H9 (cell line): ENCODE results near the gene ZNF101. TPM values are rescaled to one million over a fixed set of nuclear protein-coding genes. Genes with fewer than 3 reads are reported as not detected.

ENCODE experiments used
- DNase-seq: peaks from one replicate; pipeline ENCODE4 v3.0.0-alpha.2; 2017
- H2AFZ ChIP-seq: one replicate; pipeline ENCODE4 v1.6.1; 2013; ENCODE audit warnings: mild to moderate bottlenecking, low read length, control low read depth, moderate library complexity
- H2AK5ac ChIP-seq: 2 replicates; pipeline ENCODE4 v1.6.1; 2013; ENCODE audit warnings: low read length, control low read depth, mixed read lengths; ENCODE audit not compliant: insufficient read length
- H2BK120ac ChIP-seq: one replicate; pipeline ENCODE4 v1.6.1; 2013; ENCODE audit warnings: low read depth, mild to moderate bottlenecking, low read length, control low read depth, inconsistent platforms; ENCODE audit not compliant: poor library complexity, severe bottlenecking
- H2BK12ac ChIP-seq: 2 replicates; pipeline ENCODE4 v1.6.1; 2013; ENCODE audit warnings: low read length, control low read depth, mixed read lengths, low read depth; ENCODE audit not compliant: insufficient read length
- H2BK15ac ChIP-seq: 2 replicates; pipeline ENCODE4 v1.6.1; 2013; ENCODE audit warnings: low read depth, low read length, control low read depth
- H2BK20ac ChIP-seq: one replicate; pipeline ENCODE4 v1.6.1; 2013; ENCODE audit warnings: low read depth, mild to moderate bottlenecking, low read length, control low read depth, inconsistent platforms; ENCODE audit not compliant: poor library complexity, severe bottlenecking
- H2BK5ac ChIP-seq: 2 replicates; pipeline ENCODE4 v1.6.1; 2013; ENCODE audit warnings: low read length, control low read depth, mixed read lengths; ENCODE audit not compliant: insufficient read length
- H3K14ac ChIP-seq: 2 replicates; pipeline ENCODE4 v1.6.1; 2013; ENCODE audit warnings: low read length, control low read depth; ENCODE audit not compliant: insufficient read depth
- H3K18ac ChIP-seq: 2 replicates; pipeline ENCODE4 v1.6.1; 2013; ENCODE audit warnings: low read depth, mild to moderate bottlenecking, mixed read lengths, low read length, control low read depth; ENCODE audit not compliant: insufficient read length
- H3K23ac ChIP-seq: 2 replicates; pipeline ENCODE4 v1.6.1; 2013; ENCODE audit warnings: low read length, control low read depth, mixed read lengths, low read depth; ENCODE audit not compliant: insufficient read length
- H3K23me2 ChIP-seq: 2 replicates; pipeline ENCODE4 v1.6.1; 2013; ENCODE audit warnings: low read depth, mild to moderate bottlenecking, mixed read lengths, low read length, control low read depth; ENCODE audit not compliant: insufficient read length, poor library complexity, severe bottlenecking
- H3K27ac ChIP-seq: 2 replicates; pipeline ENCODE4 v1.5.1; 2013; ENCODE audit warnings: low read length, control low read depth, mixed read lengths, low read depth; ENCODE audit not compliant: insufficient read length
- H3K27me3 ChIP-seq: 2 replicates; pipeline ENCODE4 v1.6.1; 2013; ENCODE audit warnings: low read length, control low read depth, inconsistent platforms; ENCODE audit not compliant: insufficient read depth
- H3K4ac ChIP-seq: 2 replicates; pipeline ENCODE4 v1.6.1; 2013; ENCODE audit warnings: low read depth, mild to moderate bottlenecking, control low read depth, inconsistent platforms, low read length, moderate library complexity
- H3K4me1 ChIP-seq: 2 replicates; pipeline ENCODE4 v1.6.1; 2013; ENCODE audit warnings: low read length, control low read depth, inconsistent platforms; ENCODE audit not compliant: insufficient read depth
- H3K4me2 ChIP-seq: 2 replicates; pipeline ENCODE4 v1.6.1; 2013; ENCODE audit warnings: low read length, control low read depth, mixed read lengths; ENCODE audit not compliant: insufficient read length, insufficient read depth
- H3K56ac ChIP-seq: 2 replicates; pipeline ENCODE4 v1.6.1; 2013; ENCODE audit warnings: low read depth, mild to moderate bottlenecking, mixed read lengths, low read length, control low read depth; ENCODE audit not compliant: insufficient read length
- H3K79me1 ChIP-seq: 2 replicates; pipeline ENCODE4 v1.6.1; 2013; ENCODE audit warnings: low read depth, mild to moderate bottlenecking, moderate library complexity, low read length, control low read depth, inconsistent platforms; ENCODE audit not compliant: insufficient read depth, poor library complexity, severe bottlenecking
- H3K79me2 ChIP-seq: 2 replicates; pipeline ENCODE4 v1.6.1; 2013; ENCODE audit warnings: low read length, control low read depth, inconsistent platforms; ENCODE audit not compliant: insufficient read depth
- H3K9ac ChIP-seq: 2 replicates; pipeline ENCODE4 v1.6.1; 2013; ENCODE audit warnings: low read length, control low read depth, mixed read lengths; ENCODE audit not compliant: insufficient read length; ENCODE audit errors: extremely low read depth
- H3K9me3 ChIP-seq: one replicate; pipeline ENCODE4 v1.6.1; 2013; ENCODE audit warnings: low read depth, low read length, inconsistent platforms; ENCODE audit not compliant: control insufficient read depth
- H3T11ph ChIP-seq: one replicate; pipeline ENCODE4 v1.6.1; 2013; ENCODE audit warnings: mild to moderate bottlenecking, low read length, control low read depth, inconsistent platforms
- H4K20me1 ChIP-seq: one replicate; pipeline ENCODE4 v1.6.1; 2013; ENCODE audit not compliant: control insufficient read depth, insufficient read length, insufficient read depth
- H4K5ac ChIP-seq: 2 replicates; pipeline ENCODE4 v1.6.1; 2013; ENCODE audit warnings: low read depth, mild to moderate bottlenecking, mixed read lengths, low read length, control low read depth; ENCODE audit not compliant: insufficient read length
- H4K8ac ChIP-seq: replicated peaks from 2 replicates; pipeline ENCODE4 v1.6.1; 2013; ENCODE audit warnings: low read length, control low read depth, mixed read lengths, low read depth; ENCODE audit not compliant: insufficient read length
- H4K91ac ChIP-seq: 2 replicates; pipeline ENCODE4 v1.6.1; 2013; ENCODE audit warnings: low read depth, mild to moderate bottlenecking, moderate library complexity, mixed read lengths, low read length, control low read depth; ENCODE audit not compliant: insufficient read length
- H3K27ac Mint-ChIP-seq, 3 experiments: 2 replicates in 2 of 3; 3 replicates in 1 of 3; pipeline ENCODE4 v1.8.0; 2020 to 2021; ENCODE audit warnings: mixed read lengths in 3 of 3, mild to moderate bottlenecking in 1 of 3, moderate library complexity in 1 of 3
- H3K27me3 Mint-ChIP-seq: 2 replicates; pipeline ENCODE4 v1.8.0; 2021; ENCODE audit warnings: low read depth, mild to moderate bottlenecking, moderate library complexity, mixed read lengths
- H3K36me3 Mint-ChIP-seq, 3 experiments: 2 replicates in 2 of 3; 3 replicates in 1 of 3; pipeline ENCODE4 v1.8.0; 2020 to 2021; ENCODE audit warnings: low read depth in 3 of 3, mixed read lengths in 3 of 3; ENCODE audit not compliant: insufficient read depth in 1 of 3
- H3K4me1 Mint-ChIP-seq, 2 experiments: 2 replicates each; pipeline ENCODE4 v1.8.0; 2020; ENCODE audit warnings: mixed read lengths in 2 of 2
- H3K4me3 Mint-ChIP-seq, 2 experiments: 2 replicates in 1 of 2; 3 replicates in 1 of 2; pipeline ENCODE4 v1.8.0; 2020 to 2021; ENCODE audit warnings: mild to moderate bottlenecking in 2 of 2, mixed read lengths in 2 of 2, moderate library complexity in 1 of 2
- H3K9me3 Mint-ChIP-seq, 2 experiments: 2 replicates in 1 of 2; 3 replicates in 1 of 2; pipeline ENCODE4 v1.8.0; 2020; ENCODE audit warnings: mild to moderate bottlenecking in 2 of 2, mixed read lengths in 2 of 2, moderate library complexity in 1 of 2
- CTCF ChIP-seq: fragments of 200-600 bp; sonication (generic); conservative IDR thresholded peaks from 3 replicates; pipeline ENCODE4 v1.8.0; 2021; ENCODE audit warnings: antibody characterized with exemption, mild to moderate bottlenecking
- WGBS: extraction: QIAGEN DNeasy Blood & Tissue Kit; methylation state at CpG from one replicate; pipeline ENCODE4 v1.1.7; 2013; ENCODE audit warnings: missing lambda C conversion rate, low lambda C conversion rate, mixed read lengths; ENCODE audit not compliant: insufficient read length; ENCODE audit errors: extremely low coverage; 5-methylcytosine and 5-hydroxymethylcytosine counted together
- total RNA-seq: library from RNA; stranded (reverse); gene quantifications from 2 replicates; pipeline ENCODE4 v1.2.1, GENCODE V29; 2021

The ZNF101 gene
- total RNA-seq, 1 experiment from 2014 or later: 46.9 TPM

- Histone ChIP-seq H3K14ac (no peak overlapping the region), H3K9me3 (no peaks in the 10 kb centered on the region), H3K23me2 (peaks cover 10% of the 10 kb centered on the region), H4K5ac (no peak overlapping the region), H3K79me1 (no peaks in the 10 kb centered on the region), H2BK5ac (no peak overlapping the region), H2AK5ac (no peak overlapping the region), H3K79me2 (peaks cover 2% of the 10 kb centered on the region; the same call in 1 of the 2 replicates), H2BK15ac (no peak overlapping the region), H3K23ac (no peak overlapping the region), H4K20me1 (no peaks in the 10 kb centered on the region), H2AFZ (no peak overlapping the region), H3K4me2 (no peak overlapping the region), H3K4ac (no peak overlapping the region), H2BK20ac (no peak overlapping the region), H3K9ac (no peak overlapping the region), H3K56ac (no peak overlapping the region), H3K27me3 (no peaks in the 10 kb centered on the region), H3K18ac (no peak overlapping the region), H3T11ph (no peak overlapping the region), H4K91ac (no peak overlapping the region), H4K8ac (no peak overlapping the region), H3K4me1 (peaks cover 3% of the 10 kb centered on the region; the same call in 1 of the 2 replicates), H2BK120ac (no peak overlapping the region), H3K27ac (no peak overlapping the region), H2BK12ac (no peak overlapping the region)
- TF ChIP-seq CTCF: no peak
- Mint-ChIP-seq H3K9me3 (no peaks in the 10 kb centered on the region), H3K36me3 (peaks cover 10 to 40% (median 35%) of the 10 kb centered on the region in 3 experiments; a peak in 6 of 7 replicates), H3K4me3 (no peak overlapping the region), H3K27me3 (peaks cover 3% of the 10 kb centered on the region; the same call in 1 of the 2 replicates), H3K27ac (no peak overlapping the region), H3K4me1 (peaks cover 12 to 15% of the 10 kb centered on the region in 2 experiments)
- no CpG with 5 or more reads among the region's 7 CpGs for WGBS
- no peak for DNase-seq
Measured at GRCh38 chr19:19631346-19631745, 37.3 kb upstream of the ZNF101 start.
